ENCODE measurements around the gene METTL4. TPM values are rescaled to one million over a fixed set of nuclear protein-coding genes. Genes with fewer than 3 reads are reported as not detected.

METTL4 gene, protein sequence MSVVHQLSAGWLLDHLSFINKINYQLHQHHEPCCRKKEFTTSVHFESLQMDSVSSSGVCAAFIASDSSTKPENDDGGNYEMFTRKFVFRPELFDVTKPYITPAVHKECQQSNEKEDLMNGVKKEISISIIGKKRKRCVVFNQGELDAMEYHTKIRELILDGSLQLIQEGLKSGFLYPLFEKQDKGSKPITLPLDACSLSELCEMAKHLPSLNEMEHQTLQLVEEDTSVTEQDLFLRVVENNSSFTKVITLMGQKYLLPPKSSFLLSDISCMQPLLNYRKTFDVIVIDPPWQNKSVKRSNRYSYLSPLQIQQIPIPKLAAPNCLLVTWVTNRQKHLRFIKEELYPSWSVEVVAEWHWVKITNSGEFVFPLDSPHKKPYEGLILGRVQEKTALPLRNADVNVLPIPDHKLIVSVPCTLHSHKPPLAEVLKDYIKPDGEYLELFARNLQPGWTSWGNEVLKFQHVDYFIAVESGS
- polyA plus RNA-seq (2013), result 8.8 TPM

DNA sequence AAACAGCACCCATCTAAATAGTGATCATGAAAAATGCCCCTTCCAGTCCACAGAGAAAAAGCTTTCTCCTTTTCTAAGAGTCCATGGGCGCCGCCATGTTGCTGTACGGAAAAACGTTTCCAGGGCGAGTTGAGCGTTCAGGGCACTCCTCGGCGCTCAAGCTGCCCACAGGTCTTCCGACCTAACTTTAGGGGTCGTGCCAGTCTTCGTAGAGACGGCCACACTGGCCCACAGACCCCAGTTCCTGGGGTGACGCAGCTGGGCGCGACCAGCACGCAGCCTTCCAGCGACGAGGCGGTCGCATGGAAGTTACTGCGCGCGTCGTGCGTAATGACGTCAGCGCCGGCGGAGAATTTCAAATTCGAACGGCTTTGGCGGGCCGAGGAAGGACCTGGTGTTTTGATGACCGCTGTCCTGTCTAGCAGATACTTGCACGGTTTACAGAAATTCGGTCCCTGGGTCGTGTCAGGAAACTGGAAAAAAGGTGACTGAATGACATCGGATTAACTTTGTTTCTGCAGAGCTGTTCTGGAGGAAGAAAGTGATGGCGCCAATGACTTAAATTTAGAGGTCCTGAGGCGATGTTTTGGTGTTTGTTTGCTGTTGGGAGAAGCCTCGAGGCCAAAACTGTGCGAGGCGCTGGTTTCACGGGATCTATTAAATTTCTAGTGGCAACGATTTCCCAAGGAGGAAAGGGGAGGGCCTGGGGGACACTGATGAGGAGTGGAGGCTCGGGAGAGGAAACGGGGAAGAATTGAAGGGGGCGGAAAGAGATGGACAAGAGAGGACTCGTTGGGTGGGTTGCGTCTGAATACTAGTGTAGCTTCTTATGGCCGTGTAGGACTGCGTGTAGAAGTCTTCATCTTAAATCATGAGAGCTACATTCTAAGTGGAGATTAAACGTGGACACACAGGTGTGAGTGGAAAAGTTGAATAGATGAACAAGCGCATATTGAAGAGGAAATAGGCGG lies at the start of gene METTL4, which contains the start of gene NDC80:
Gene METTL4 (minus strand): TSS at position 306 of the 971 bp plus-strand sequence. CDS start 4,289 bp downstream, outside the sequence.
Gene NDC80 (plus strand): TSS at position 358 of the 971 bp plus-strand sequence. CDS start 1,429 bp downstream, outside the sequence.
- ChIA-PET CTCF (interaction anchor here (0.5 to 0.8 kb wide), 2 partner anchors 80 to 626 kb away, joined by 3 read pairs; no protein-coding TSS in a partner anchor), POLR2A (interaction anchor here (0.8 to 1.3 kb wide), 3 partner anchors 18 to 85 kb away, joined by 3 read pairs; partner anchors contain the start of gene SMCHD1)
- peak; percentile 96 to 99 (median 97) for DNase-seq
- Histone ChIP-seq H3K27me3 (replicated peaks in 2 of 5; ENCODE audit: control insufficient read depth in 4 of 5, insufficient read depth in 5 of 5, low read length in 4 of 5) (no peaks in the 10 kb centered on the region), H3K4me1 (ENCODE audit: control extremely low read depth in 1 of 4, control insufficient read depth in 4 of 4, insufficient read depth in 4 of 4, low read length in 3 of 4) (peaks cover 19 to 39% (median 29%) of the 10 kb centered on the region in 4 experiments), H3K4me3 (ENCODE audit: control insufficient read depth in 1 of 7, extremely low read depth in 1 of 7, insufficient read depth in 4 of 7, low read depth in 2 of 7, low read length in 6 of 7) (peak within 1 kb of the TSS; percentile 56 to 100 (median 97)), H3K36me3 (ENCODE audit: control insufficient read depth in 4 of 4, insufficient read depth in 4 of 4, low read length in 3 of 4) (peaks cover 0 to 12% (median 8%) of the 10 kb centered on the region in 4 experiments), H3K27ac (ENCODE audit: insufficient read depth in 1 of 2, low read depth in 1 of 2, low read length in 2 of 2, poor library complexity in 1 of 2, severe bottlenecking in 2 of 2) (peak within 1 kb of the TSS; percentile 91 to 98), H3K9me3 (ENCODE audit: control extremely low read depth in 1 of 5, control insufficient read depth in 4 of 5, insufficient read depth in 2 of 5, low read depth in 1 of 5, low read length in 4 of 5) (no peaks in the 10 kb centered on the region)
- WGBS (ENCODE audit: insufficient coverage), result 0% methylated on average over 48 of the region's 55 CpGs

DNA sequence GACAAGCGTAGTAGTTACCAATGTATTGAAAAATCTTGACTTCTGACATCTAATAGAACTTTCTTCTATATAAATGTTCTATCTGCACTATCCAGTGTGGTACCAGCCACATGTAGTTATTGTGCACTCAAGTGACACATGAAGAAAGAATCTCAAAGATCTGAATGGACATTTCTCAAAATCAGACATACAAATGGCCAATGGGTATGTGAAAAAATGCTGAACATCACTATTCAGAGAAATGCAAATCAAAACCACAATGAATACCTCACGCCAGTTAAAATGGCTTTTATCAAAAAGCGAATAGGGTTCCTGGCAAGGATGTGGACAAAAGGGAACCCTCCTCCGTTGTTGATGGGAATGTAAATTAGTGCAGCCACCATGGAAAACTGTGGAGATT lies 46.7 kb upstream of the METTL4 start:
- Histone ChIP-seq H3K4me1 (ENCODE audit: control extremely low read depth in 1 of 4, control insufficient read depth in 4 of 4, insufficient read depth in 4 of 4, low read length in 3 of 4) (no peaks in the 10 kb centered on the region), H3K36me3 (ENCODE audit: control insufficient read depth in 4 of 4, insufficient read depth in 4 of 4, low read length in 3 of 4) (peaks cover 5 to 22% (median 7%) of the 10 kb centered on the region in 4 experiments), H3K27me3 (replicated peaks in 2 of 5; ENCODE audit: control insufficient read depth in 4 of 5, insufficient read depth in 5 of 5, low read length in 4 of 5) (no peaks in the 10 kb centered on the region), H3K27ac (ENCODE audit: insufficient read depth in 1 of 2, low read depth in 1 of 2, low read length in 2 of 2, poor library complexity in 1 of 2, severe bottlenecking in 2 of 2) (no peak overlapping the region), H3K9me3 (ENCODE audit: control extremely low read depth in 1 of 5, control insufficient read depth in 4 of 5, insufficient read depth in 2 of 5, low read depth in 1 of 5, low read length in 4 of 5) (no peaks in the 10 kb centered on the region), H3K4me3 (ENCODE audit: control insufficient read depth in 1 of 7, extremely low read depth in 1 of 7, insufficient read depth in 4 of 7, low read depth in 2 of 7, low read length in 6 of 7) (no peak overlapping the region)
- POLR2A ChIA-PET, result no interaction called here
- DNase-seq, result no peak
- CTCF ChIA-PET, result interaction anchor here (1.8 kb wide), 1 partner anchor 9 kb away, joined by 5 read pairs; no protein-coding TSS in a partner anchor
- no CpG with 5 or more reads among the region's 4 CpGs for WGBS (ENCODE audit: insufficient coverage)

- WGBS (ENCODE audit: insufficient coverage), result 70% methylated on average over 2 of the region's 4 CpGs
- CTCF ChIA-PET, result interaction anchor here (1.8 kb wide), 1 partner anchor 9 kb away, joined by 5 read pairs; no protein-coding TSS in a partner anchor
- DNase-seq, result no peak
Measured at GRCh38 chr18:2617401-2617998, 46.2 kb upstream of the METTL4 start.

GRCh38 chr18:2612996-2613395 lies 41.7 kb upstream of the METTL4 start:
- no peak for DNase-seq
- Histone ChIP-seq H3K9me3 (ENCODE audit: control extremely low read depth in 1 of 5, control insufficient read depth in 4 of 5, insufficient read depth in 2 of 5, low read depth in 1 of 5, low read length in 4 of 5) (no peaks in the 10 kb centered on the region), H3K4me1 (ENCODE audit: control extremely low read depth in 1 of 4, control insufficient read depth in 4 of 4, insufficient read depth in 4 of 4, low read length in 3 of 4) (peaks cover 0 to 6% (median 1%) of the 10 kb centered on the region in 4 experiments), H3K27ac (ENCODE audit: insufficient read depth in 1 of 2, low read depth in 1 of 2, low read length in 2 of 2, poor library complexity in 1 of 2, severe bottlenecking in 2 of 2) (no peak overlapping the region), H3K27me3 (replicated peaks in 2 of 5; ENCODE audit: control insufficient read depth in 4 of 5, insufficient read depth in 5 of 5, low read length in 4 of 5) (no peaks in the 10 kb centered on the region), H3K4me3 (ENCODE audit: control insufficient read depth in 1 of 7, extremely low read depth in 1 of 7, insufficient read depth in 4 of 7, low read depth in 2 of 7, low read length in 6 of 7) (no peak overlapping the region), H3K36me3 (ENCODE audit: control insufficient read depth in 4 of 4, insufficient read depth in 4 of 4, low read length in 3 of 4) (peaks cover 7 to 50% (median 10%) of the 10 kb centered on the region in 4 experiments)
- no CpG with 5 or more reads among the region's 1 CpG for WGBS (ENCODE audit: insufficient coverage)
- CTCF ChIA-PET, result no interaction called here
- POLR2A ChIA-PET, result interaction anchor here (0.6 kb wide), 1 partner anchor 61 kb away, joined by 3 read pairs; no protein-coding TSS in a partner anchor

More at GRCh38 chr18:2617401-2617998, 46.2 kb upstream of the METTL4 start:
- Histone ChIP-seq H3K9me3 (ENCODE audit: control extremely low read depth in 1 of 5, control insufficient read depth in 4 of 5, insufficient read depth in 2 of 5, low read depth in 1 of 5, low read length in 4 of 5) (no peaks in the 10 kb centered on the region), H3K36me3 (ENCODE audit: control insufficient read depth in 4 of 4, insufficient read depth in 4 of 4, low read length in 3 of 4) (peaks cover 5 to 26% (median 7%) of the 10 kb centered on the region in 4 experiments), H3K27ac (ENCODE audit: insufficient read depth in 1 of 2, low read depth in 1 of 2, low read length in 2 of 2, poor library complexity in 1 of 2, severe bottlenecking in 2 of 2) (no peak overlapping the region), H3K4me3 (ENCODE audit: control insufficient read depth in 1 of 7, extremely low read depth in 1 of 7, insufficient read depth in 4 of 7, low read depth in 2 of 7, low read length in 6 of 7) (no peak overlapping the region), H3K4me1 (ENCODE audit: control extremely low read depth in 1 of 4, control insufficient read depth in 4 of 4, insufficient read depth in 4 of 4, low read length in 3 of 4) (no peaks in the 10 kb centered on the region), H3K27me3 (replicated peaks in 2 of 5; ENCODE audit: control insufficient read depth in 4 of 5, insufficient read depth in 5 of 5, low read length in 4 of 5) (no peaks in the 10 kb centered on the region)
- POLR2A ChIA-PET, result no interaction called here

DNA sequence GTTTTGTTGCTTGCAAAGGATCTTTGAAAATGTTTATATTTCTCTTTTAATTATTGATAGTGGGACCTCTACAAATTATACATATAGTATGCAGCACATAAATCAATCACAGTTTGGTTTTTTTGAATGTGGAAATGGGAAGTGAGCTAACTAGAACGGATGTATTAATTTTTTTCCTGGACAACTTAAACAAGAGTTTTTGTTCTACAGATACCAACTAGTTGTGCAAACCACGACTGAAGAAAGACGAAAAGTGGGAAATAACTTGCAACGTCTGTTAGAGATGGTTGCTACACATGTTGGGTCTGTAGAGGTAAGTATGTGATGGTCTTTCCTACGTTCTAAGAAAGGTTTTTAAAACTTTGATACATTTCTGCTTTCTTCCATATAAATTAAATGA lies 39.2 kb upstream of the METTL4 start:
- Histone ChIP-seq H3K27ac (ENCODE audit: insufficient read depth in 1 of 2, low read depth in 1 of 2, low read length in 2 of 2, poor library complexity in 1 of 2, severe bottlenecking in 2 of 2) (no peak overlapping the region), H3K36me3 (ENCODE audit: control insufficient read depth in 4 of 4, insufficient read depth in 4 of 4, low read length in 3 of 4) (peaks cover 7 to 57% (median 10%) of the 10 kb centered on the region in 4 experiments), H3K4me3 (ENCODE audit: control insufficient read depth in 1 of 7, extremely low read depth in 1 of 7, insufficient read depth in 4 of 7, low read depth in 2 of 7, low read length in 6 of 7) (no peak overlapping the region), H3K9me3 (ENCODE audit: control extremely low read depth in 1 of 5, control insufficient read depth in 4 of 5, insufficient read depth in 2 of 5, low read depth in 1 of 5, low read length in 4 of 5) (no peaks in the 10 kb centered on the region), H3K27me3 (replicated peaks in 2 of 5; ENCODE audit: control insufficient read depth in 4 of 5, insufficient read depth in 5 of 5, low read length in 4 of 5) (no peaks in the 10 kb centered on the region), H3K4me1 (ENCODE audit: control extremely low read depth in 1 of 4, control insufficient read depth in 4 of 4, insufficient read depth in 4 of 4, low read length in 3 of 4) (peaks cover 0 to 15% (median 9%) of the 10 kb centered on the region in 4 experiments)
- 0% methylated on average over 2 of the region's 5 CpGs for WGBS (ENCODE audit: insufficient coverage)
- ChIA-PET POLR2A (no interaction called here), CTCF (no interaction called here)
- peak in 1 of 3 donors; percentile 27 for DNase-seq

DNA sequence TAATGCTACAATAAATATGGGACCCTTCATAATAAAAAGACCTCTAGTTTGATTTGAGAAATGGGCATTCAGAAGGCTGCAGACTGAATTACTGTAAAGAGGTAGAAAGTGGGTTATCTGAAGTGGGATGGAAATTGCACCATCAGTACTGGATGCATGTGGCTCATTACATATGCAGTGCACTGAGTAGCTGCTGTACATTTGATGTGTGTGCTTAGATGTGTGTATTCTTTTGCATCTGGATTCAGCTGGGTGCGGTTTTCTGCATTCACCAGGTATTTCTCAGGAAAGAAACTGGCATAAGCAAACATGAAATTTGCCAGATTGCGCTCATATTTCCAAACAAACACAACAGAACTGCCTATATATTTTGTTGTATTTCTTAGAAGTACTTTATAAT lies 38.3 kb upstream of the METTL4 start:
- POLR2A ChIA-PET, result no interaction called here
- Histone ChIP-seq H3K36me3 (ENCODE audit: control insufficient read depth in 4 of 4, insufficient read depth in 4 of 4, low read length in 3 of 4) (peaks cover 2 to 48% (median 6%) of the 10 kb centered on the region in 4 experiments), H3K27ac (ENCODE audit: insufficient read depth in 1 of 2, low read depth in 1 of 2, low read length in 2 of 2, poor library complexity in 1 of 2, severe bottlenecking in 2 of 2) (no peak overlapping the region), H3K27me3 (replicated peaks in 2 of 5; ENCODE audit: control insufficient read depth in 4 of 5, insufficient read depth in 5 of 5, low read length in 4 of 5) (no peaks in the 10 kb centered on the region), H3K4me3 (ENCODE audit: control insufficient read depth in 1 of 7, extremely low read depth in 1 of 7, insufficient read depth in 4 of 7, low read depth in 2 of 7, low read length in 6 of 7) (no peak overlapping the region), H3K9me3 (ENCODE audit: control extremely low read depth in 1 of 5, control insufficient read depth in 4 of 5, insufficient read depth in 2 of 5, low read depth in 1 of 5, low read length in 4 of 5) (no peaks in the 10 kb centered on the region), H3K4me1 (ENCODE audit: control extremely low read depth in 1 of 4, control insufficient read depth in 4 of 4, insufficient read depth in 4 of 4, low read length in 3 of 4) (peaks cover 5 to 22% (median 17%) of the 10 kb centered on the region in 4 experiments)
- DNase-seq, result no peak
- WGBS (ENCODE audit: insufficient coverage), result 100% methylated on average over 1 of the region's 2 CpGs
- CTCF ChIA-PET, result no interaction called here
